ENCODE data around the gene MXRA8.

GRCh38 chr1:1318777-1319645 lies 39.3 kb downstream of the MXRA8 start:
- TF ChIP-seq CTCF (IDR thresholded peaks at IDR 0.05; ENCODE audit: low read depth, low read length, poor library complexity, severe bottlenecking) (no peak), EZH2phosphoT487 (IDR thresholded peaks at IDR 0.05; ENCODE audit: borderline replicate concordance, low read length) (no peak)

Data from DOHH2 (cell line).